HuH-7.5 (cell line): ENCODE measurements around the gene CCDC149.

Experiments used
- DNase-seq: peaks from one replicate; pipeline ENCODE4 v3.0.0; 2011; ENCODE audit warnings: low spot score

Gene CCDC149

GRCh38 chr4:24800325-24800895 lies 112.4 kb downstream of the CCDC149 start:
- no peak for DNase-seq

- DNase-seq: no peak
Measured at GRCh38 chr4:24799544-24800324, 113.1 kb downstream of the CCDC149 start.

- no peak for DNase-seq
Measured at GRCh38 chr4:24799196-24799543, 113.7 kb downstream of the CCDC149 start.

- DNase-seq: no peak
Measured at GRCh38 chr4:24798036-24798610, 114.7 kb downstream of the CCDC149 start.

GRCh38 chr4:24796620-24797019 lies 116.2 kb downstream of the CCDC149 start:
- DNase-seq: no peak

GRCh38 chr4:24795666-24796381 lies 117.0 kb downstream of the CCDC149 start:
- DNase-seq: no peak

GRCh38 chr4:24794916-24795665 lies 117.8 kb downstream of the CCDC149 start, which contains the start of gene SOD3:
Gene SOD3, plus strand, starts transcription at chr4:24795573. Its CDS starts 3,949 bp downstream, at chr4:24799522.
- peak; percentile 76 for DNase-seq

- no peak for DNase-seq
Measured at GRCh38 chr4:24794480-24794879, 118.4 kb downstream of the CCDC149 start.

GRCh38 chr4:24794051-24794450 lies 118.8 kb downstream of the CCDC149 start:
- no peak for DNase-seq

GRCh38 chr4:24793219-24794005 lies 119.4 kb downstream of the CCDC149 start:
- no peak for DNase-seq

- DNase-seq: no peak
Measured at GRCh38 chr4:24792552-24792951, 120.3 kb downstream of the CCDC149 start.

- no peak for DNase-seq
Measured at GRCh38 chr4:24791043-24791442, 121.8 kb downstream of the CCDC149 start.

GRCh38 chr4:24783506-24783905 lies 129.3 kb downstream of the CCDC149 start:
- no peak for DNase-seq

- no peak for DNase-seq
Measured at GRCh38 chr4:24781999-24782745, 130.7 kb downstream of the CCDC149 start.

- DNase-seq: no peak
Measured at GRCh38 chr4:24780936-24781495, 131.8 kb downstream of the CCDC149 start.

GRCh38 chr4:24778464-24779225 lies 134.2 kb downstream of the CCDC149 start:
- no peak for DNase-seq

GRCh38 chr4:24777536-24778463 lies 135.0 kb downstream of the CCDC149 start:
- no peak for DNase-seq

- DNase-seq: no peak
Measured at GRCh38 chr4:24775750-24776149, 137.1 kb downstream of the CCDC149 start.
